HCT116 (cell line): ENCODE data around the gene USP43. TPM values are rescaled to one million over a fixed set of nuclear protein-coding genes. Genes with fewer than 3 reads are reported as not detected.

Experiments
- ATAC-seq: fragments of 200-7000 bp; cut with Tn5 transposase; 2 replicates; pipeline ENCODE4 v1.9.1; 2020; ENCODE audit warnings: mild to moderate bottlenecking, moderate library complexity
- BruUV-seq: library from RNA; stranded (reverse); fragments of 400-500 nt; replicated peaks from 2 replicates; lab custom pipeline; 2021; lab: Mats Ljungman, UMichigan
- CTCF ChIA-PET: fragments of 300-600 bp; sonication (Branson Sonifier 250); formaldehyde crosslinking; loops from one replicate; lab custom pipeline; 2021; ENCODE audit warnings: antibody characterized with exemption; lab: Charles Lee
- POLR2A ChIA-PET: fragments of 300-600, 350-600 bp; sonication (Branson Sonifier 250); formaldehyde crosslinking; loops from one replicate; lab custom pipeline; 2021; ENCODE audit warnings: antibody characterized with exemption; lab: Charles Lee
- RAD21 ChIA-PET, 2 experiments: fragments of 300-600 bp; sonication (Branson Sonifier 250); formaldehyde crosslinking; loops; one replicate each; lab custom pipeline; 2023; ENCODE audit warnings: low total read pairs in 2 of 2; ENCODE audit not compliant: uncharacterized antibody in 2 of 2, unreplicated experiment in 2 of 2, low non-redundant PET in 1 of 2; lab: Charles Lee
- DNase-seq: peaks from one replicate; pipeline ENCODE4 v3.0.0-alpha.2; 2010; ENCODE audit warnings: low read depth, low spot score
- H2AFZ ChIP-seq: fragments of 200-600 bp; shearing (Covaris generic), sonication (generic); 2 replicates; pipeline ENCODE4 v1.6.1; 2017; ENCODE audit warnings: low read depth, mixed run types, mixed read lengths, antibody characterized with exemption, low read length; ENCODE audit not compliant: poor library complexity, severe bottlenecking
- H3K27ac ChIP-seq: 2 replicates; pipeline ENCODE4 v1.5.1; 2012; ENCODE audit warnings: low read depth, low read length
- H3K27me3 ChIP-seq: fragments of 200-600 bp; sonication (generic); 2 replicates; pipeline ENCODE4 v1.6.1; 2016; ENCODE audit warnings: mixed run types, low read length, mixed read lengths; ENCODE audit not compliant: insufficient read depth
- H3K36me3 ChIP-seq, 2 experiments: fragments of 200-500 bp in 1 of 2; fragments of 200-600 bp in 1 of 2; sonication (Bioruptor generic) in 1 of 2; sonication (generic) in 1 of 2; 2 replicates each; pipeline versions ENCODE4 v1.5.1 to v1.6.1; 2014 to 2016; ENCODE audit warnings: low read length in 2 of 2, inconsistent platforms in 1 of 2, mixed read lengths in 1 of 2, mixed run types in 1 of 2; ENCODE audit not compliant: insufficient read depth in 2 of 2, control insufficient read depth in 1 of 2
- H3K4me1 ChIP-seq, 2 experiments: fragments of 200-600 bp in 1 of 2; sonication (generic) in 1 of 2; 2 replicates each; pipeline versions ENCODE4 v1.5.1 to v1.6.1; 2012 to 2017; ENCODE audit warnings: low read length in 2 of 2, inconsistent platforms in 1 of 2, mild to moderate bottlenecking in 1 of 2, mixed read lengths in 1 of 2, mixed run types in 1 of 2, moderate library complexity in 1 of 2; ENCODE audit not compliant: insufficient read depth in 2 of 2, control insufficient read depth in 1 of 2
- H3K4me2 ChIP-seq: fragments of 200-600 bp; sonication (generic); 2 replicates; pipeline ENCODE4 v1.6.1; 2017; ENCODE audit warnings: mixed run types, low read length, mixed read lengths
- H3K4me3 ChIP-seq, 2 experiments: fragments of 200-600 bp in 1 of 2; sonication (generic) in 1 of 2; replicated peaks in 1 of 2; 2 replicates each; pipeline ENCODE4 v1.5.1; 2011 to 2016; ENCODE audit warnings: low read length in 2 of 2, control low read depth in 1 of 2, low read depth in 1 of 2, mild to moderate bottlenecking in 1 of 2, mixed read lengths in 1 of 2, mixed run types in 1 of 2
- H3K79me2 ChIP-seq: fragments of 200-600 bp; sonication (generic); 2 replicates; pipeline ENCODE4 v1.6.1; 2017; ENCODE audit warnings: mild to moderate bottlenecking, mixed run types, low read length, moderate library complexity, mixed read lengths; ENCODE audit not compliant: insufficient read depth
- H3K9ac ChIP-seq: fragments of 200-600 bp; sonication (generic); 2 replicates; pipeline ENCODE4 v1.6.1; 2016; ENCODE audit warnings: low read length, mixed read lengths
- H3K9me2 ChIP-seq: fragments of 200-600 bp; sonication (generic), shearing (Covaris generic); 2 replicates; pipeline ENCODE4 v1.6.1; 2017; ENCODE audit warnings: mixed run types, mild to moderate bottlenecking, moderate library complexity; ENCODE audit not compliant: insufficient read depth
- H3K9me3 ChIP-seq, 2 experiments: fragments of 200-500 bp in 1 of 2; fragments of 200-600 bp in 1 of 2; sonication (Bioruptor generic) in 1 of 2; sonication (generic) in 1 of 2; 2 replicates each; pipeline ENCODE4 v1.6.1; 2014 to 2017; ENCODE audit warnings: low read length in 2 of 2, mixed read lengths in 2 of 2, inconsistent platforms in 1 of 2, low read depth in 1 of 2, mild to moderate bottlenecking in 1 of 2, mixed run types in 1 of 2, moderate library complexity in 1 of 2; ENCODE audit not compliant: control insufficient read depth in 1 of 2, insufficient read depth in 1 of 2
- H4K20me1 ChIP-seq: fragments of 200-600 bp; sonication (generic), shearing (Covaris generic); 2 replicates; pipeline ENCODE4 v1.6.1; 2017; ENCODE audit warnings: mixed run types, mild to moderate bottlenecking, moderate library complexity; ENCODE audit not compliant: insufficient read depth
- YY1 ChIP-seq: IDR thresholded peaks from 2 replicates; pipeline ENCODE4 v1.6.1; 2011; ENCODE audit warnings: low read length, low read depth, moderate library complexity, mild to moderate bottlenecking; ENCODE audit not compliant: insufficient replicate concordance; ENCODE audit errors: extremely low read depth
- ZBTB33 ChIP-seq: IDR thresholded peaks from 2 replicates; pipeline ENCODE4 v1.6.1; 2011; ENCODE audit warnings: mild to moderate bottlenecking, low read length, moderate library complexity; ENCODE audit not compliant: insufficient replicate concordance; ENCODE audit errors: extremely low read depth
- ZFX ChIP-seq: fragments of 450-650 bp; IDR thresholded peaks from 2 replicates; pipeline ENCODE4 v1.6.1; 2017
- intact Hi-C: fragments of 100-400 bp; cut with micrococcal nuclease; formaldehyde crosslinking; loops from 2 replicates; pipeline ENCODE4 v1.10.0; 2022
- total RNA-seq: library from RNA; stranded (reverse); gene quantifications from one replicate; pipeline ENCODE4 v1.2.1, GENCODE V29; 2021; ENCODE audit not compliant: unreplicated experiment

USP43 gene
- total RNA-seq, 1 experiment from 2014 or later: 8.0 TPM

- no TSS peak for BruUV-seq
- Histone ChIP-seq H3K27ac (no peak overlapping the region), H3K4me1 (peaks cover 3 to 9% of the 10 kb centered on the region in 2 experiments; a peak in 2 of 4 replicates), H2AFZ (no peak overlapping the region), H4K20me1 (no peaks in the 10 kb centered on the region), H3K36me3 (no peaks in the 10 kb centered on the region; a peak in 1 of 4 replicates), H3K9me2 (no peaks in the 10 kb centered on the region), H3K79me2 (no peaks in the 10 kb centered on the region), H3K27me3 (no peaks in the 10 kb centered on the region), H3K9ac (no peak overlapping the region), H3K9me3 (no peaks in the 10 kb centered on the region), H3K4me2 (no peak overlapping the region), H3K4me3 (no peak overlapping the region)
- ChIA-PET RAD21 (no interaction called here), CTCF (interaction anchor here (1.0 to 1.8 kb wide), 4 partner anchors 10 to 163 kb away, joined by 3 to 10 read pairs (median 4); no protein-coding TSS in a partner anchor), POLR2A (no interaction called here)
- TF ChIP-seq ZFX (no peak), YY1 (no peak)
- DNase-seq (no peak), ATAC-seq (no peak)
- intact Hi-C loops: no loop called here
These were observed 82.7 kb downstream of the USP43 start for GRCh38 chr17:9728005-9728404.

DNA sequence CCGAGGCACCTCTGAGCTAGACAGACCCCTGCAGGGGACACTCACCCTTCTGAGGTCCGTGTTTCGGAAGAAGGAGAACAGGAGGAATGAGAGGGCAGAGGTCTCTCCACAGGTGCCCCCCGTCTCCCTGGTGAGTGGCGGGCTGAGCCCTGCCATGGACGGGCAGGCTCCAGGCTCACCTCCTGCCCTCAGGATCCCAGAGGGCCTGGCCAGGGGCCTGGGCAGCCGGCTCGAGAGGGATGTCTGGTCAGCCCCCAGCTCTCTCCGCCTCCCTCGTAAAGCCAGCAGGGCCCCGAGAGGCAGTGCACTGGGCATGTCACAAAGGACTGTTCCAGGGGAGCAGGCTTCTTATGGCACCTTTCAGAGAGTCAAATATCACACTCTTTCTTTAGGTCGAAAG, 83.2 kb downstream of the USP43 start:
- no peaks in the 10 kb centered on the region for H3K27me3 ChIP-seq
- no peak overlapping the region for H3K27ac ChIP-seq
- no peak overlapping the region for H2AFZ ChIP-seq
- RAD21 ChIA-PET: interaction anchor here in 1 of 2 experiments (0.6 to 0.7 kb wide), 2 partner anchors 89 to 200 kb away, joined by 3 to 4 read pairs; no protein-coding TSS in a partner anchor
- no peak overlapping the region for H3K4me2 ChIP-seq
- no peak overlapping the region for H3K4me3 ChIP-seq
- peaks cover 3 to 9% of the 10 kb centered on the region in 2 experiments; a peak in 2 of 4 replicates for H3K4me1 ChIP-seq
- TF ChIP-seq ZBTB33: no peak
- TF ChIP-seq, all 23 proteins: peak for 0
- no peak for DNase-seq
- ChIA-PET CTCF (interaction anchor here (0.7 to 1.8 kb wide), 7 partner anchors 11 to 200 kb away, joined by 3 to 10 read pairs (median 4); no protein-coding TSS in a partner anchor), POLR2A (no interaction called here)
- no peaks in the 10 kb centered on the region for H4K20me1 ChIP-seq
- no peak for ATAC-seq
- no peaks in the 10 kb centered on the region for H3K9me3 ChIP-seq
- H3K9ac ChIP-seq: no peak overlapping the region
- no peaks in the 10 kb centered on the region; a peak in 1 of 4 replicates for H3K36me3 ChIP-seq
- H3K79me2 ChIP-seq: no peaks in the 10 kb centered on the region
- H3K9me2 ChIP-seq: no peaks in the 10 kb centered on the region
- no TSS peak for BruUV-seq
- intact Hi-C loops: no loop called here
